ENCODE data around the gene SDHAF2. TPM values are rescaled to one million over a fixed set of nuclear protein-coding genes. Genes with fewer than 3 reads are reported as not detected.

SDHAF2 gene
- 10 to 100 TPM; 36.5 to 40.6 TPM for total RNA-seq

DNA sequence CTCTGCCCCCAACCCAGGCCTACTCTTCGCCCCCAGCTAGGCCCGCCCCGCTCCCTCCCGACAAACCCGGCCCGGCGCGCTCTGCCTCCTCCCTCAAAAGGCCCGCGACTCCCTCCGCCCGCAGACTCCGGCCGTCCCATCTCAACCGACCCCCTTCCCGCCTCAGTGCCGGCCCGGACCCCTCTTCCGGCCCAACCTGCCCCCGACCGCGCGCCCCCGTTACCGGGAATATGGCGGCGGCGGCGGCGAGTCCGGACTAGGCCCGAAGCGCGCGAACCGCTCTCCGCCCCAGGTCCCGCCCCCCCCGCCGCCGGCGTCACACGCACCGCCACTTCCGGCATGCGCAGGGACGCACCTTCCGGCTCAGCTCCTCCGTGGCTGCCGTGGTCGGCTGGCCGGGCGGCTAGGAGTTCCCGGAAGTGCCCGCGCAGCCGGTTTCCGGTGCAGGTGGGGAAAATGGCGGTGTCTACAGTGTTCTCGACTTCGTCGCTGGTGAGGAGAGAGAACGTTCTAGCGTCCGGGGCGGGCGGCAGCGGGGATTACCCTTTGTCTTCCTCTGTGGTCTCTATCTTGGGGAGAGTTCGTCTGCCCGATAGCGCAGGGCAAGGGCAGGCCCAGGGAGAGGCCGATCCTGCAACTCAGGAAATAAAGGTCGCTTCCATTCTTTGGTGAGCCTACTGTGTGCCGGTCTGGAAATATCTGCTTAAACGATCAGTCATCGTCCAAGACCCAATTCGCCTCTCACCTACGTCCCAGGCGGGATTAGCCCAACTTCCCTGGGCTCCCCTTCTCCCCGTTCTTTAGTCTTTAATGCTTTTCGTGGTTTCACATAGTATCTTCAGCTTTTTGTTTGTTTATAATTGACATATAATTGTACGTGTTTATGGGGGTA lies at the start of gene SDHAF2, which contains the start of gene CPSF7:
Gene SDHAF2 (plus strand): TSS at position 434 of the 892 bp plus-strand sequence. CDS start 23 bp downstream, at position 457.
Gene CPSF7 (minus strand): TSS at position 285 of the 892 bp plus-strand sequence. CDS start 740 bp downstream, outside the sequence.

Small RNAs within 50 kb of the gene (small RNA-seq; reads per million reads assigned to genes)
- 0 reads per million in 2 donors for gene RN7SL23P

Other genes starting within 250 kb of the SDHAF2 start
- gene PGA3, start 226.6 kb upstream of the SDHAF2 start, total RNA-seq, result not detected
- gene PGA4, start 207.8 kb upstream of the SDHAF2 start, total RNA-seq, result not detected
- not detected for gene PGA5, start 188.9 kb upstream of the SDHAF2 start, total RNA-seq
- under 1 TPM; 0.33 to 0.69 TPM for gene VWCE, start 134.8 kb upstream of the SDHAF2 start, total RNA-seq
- 100 to 1,000 TPM; 208 to 223 TPM for gene DDB1, start 97.0 kb upstream of the SDHAF2 start, total RNA-seq
- 10 to 100 TPM; 12.3 to 13.1 TPM for gene TKFC, start 96.9 kb upstream of the SDHAF2 start, total RNA-seq
- 100 to 1,000 TPM; 198 to 918 TPM for gene CYB561A3, start 68.2 kb upstream of the SDHAF2 start, total RNA-seq
- gene TMEM138, start 67.8 kb upstream of the SDHAF2 start, total RNA-seq, result 100 to 1,000 TPM; 127 to 164 TPM
- gene TMEM216, start 37.5 kb upstream of the SDHAF2 start, total RNA-seq, result 1 to 10 TPM; 3.1 to 5.0 TPM
- gene CPSF7, start 149 bp upstream of the SDHAF2 start, total RNA-seq, result 10 to 100 TPM; 25.5 to 29.6 TPM
- gene LRRC10B, start 78.6 kb downstream of the SDHAF2 start, total RNA-seq, result under 1 TPM; under 0.01 to 0.33 TPM
- gene SYT7, start 151.0 kb downstream of the SDHAF2 start, total RNA-seq, result under 1 TPM; under 0.01 to 0.67 TPM